Keratinocyte (primary cell): ENCODE measurements around the gene MAGEA6.

Experiments
- EZH2 ChIP-seq: IDR thresholded peaks from one replicate; pipeline ENCODE4 v1.6.1; 2012; ENCODE audit warnings: inconsistent platforms, mild to moderate bottlenecking, low read length, moderate library complexity
- TF ChIP-seq, protein P1 (sequence below), 3 experiments: IDR thresholded peaks in 1 of 3; conservative IDR thresholded peaks in 1 of 3; optimal IDR thresholded peaks in 1 of 3; 2 replicates in 2 of 3; 3 replicates in 1 of 3; pipeline versions ENCODE3 to v1.5.1; 2011; ENCODE audit warnings: low read length in 3 of 3, mild to moderate bottlenecking in 3 of 3, moderate library complexity in 2 of 3, control low read depth in 1 of 3, inconsistent platforms in 1 of 3; ENCODE audit not compliant: insufficient read depth in 2 of 3; ENCODE audit errors: extremely low read depth in 1 of 3

- TF ChIP-seq, protein P1, sequence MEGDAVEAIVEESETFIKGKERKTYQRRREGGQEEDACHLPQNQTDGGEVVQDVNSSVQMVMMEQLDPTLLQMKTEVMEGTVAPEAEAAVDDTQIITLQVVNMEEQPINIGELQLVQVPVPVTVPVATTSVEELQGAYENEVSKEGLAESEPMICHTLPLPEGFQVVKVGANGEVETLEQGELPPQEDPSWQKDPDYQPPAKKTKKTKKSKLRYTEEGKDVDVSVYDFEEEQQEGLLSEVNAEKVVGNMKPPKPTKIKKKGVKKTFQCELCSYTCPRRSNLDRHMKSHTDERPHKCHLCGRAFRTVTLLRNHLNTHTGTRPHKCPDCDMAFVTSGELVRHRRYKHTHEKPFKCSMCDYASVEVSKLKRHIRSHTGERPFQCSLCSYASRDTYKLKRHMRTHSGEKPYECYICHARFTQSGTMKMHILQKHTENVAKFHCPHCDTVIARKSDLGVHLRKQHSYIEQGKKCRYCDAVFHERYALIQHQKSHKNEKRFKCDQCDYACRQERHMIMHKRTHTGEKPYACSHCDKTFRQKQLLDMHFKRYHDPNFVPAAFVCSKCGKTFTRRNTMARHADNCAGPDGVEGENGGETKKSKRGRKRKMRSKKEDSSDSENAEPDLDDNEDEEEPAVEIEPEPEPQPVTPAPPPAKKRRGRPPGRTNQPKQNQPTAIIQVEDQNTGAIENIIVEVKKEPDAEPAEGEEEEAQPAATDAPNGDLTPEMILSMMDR (optimal IDR thresholded peaks at IDR 0.05 in 1 of 3, IDR thresholded peaks at IDR 0.05 in 1 of 3, conservative IDR thresholded peaks at IDR 0.05 in 1 of 3; ENCODE audit: extremely low read depth in 1 of 3, insufficient read depth in 2 of 3, low read length in 3 of 3) = no peak
- no peak for TF ChIP-seq EZH2
These were observed 40.9 kb upstream of the MAGEA6 start for GRCh38 chrX:152810403-152810802.
